Stimulated activated CD4-positive, alpha-beta T cell treated with anti-CD3 and anti-CD28 coated beads, Interleukin-4, amount 100 ng/mL, for 24 hours (primary cell): ENCODE results near the gene TBC1D22A.

Source experiments
- DNase-seq: peaks from one replicate; pipeline ENCODE4 v3.0.0-alpha.2; 2020

TBC1D22A gene

GRCh38 chr22:46754110-46754799 is 8.2 kb upstream of the TBC1D22A start:
- peak; percentile 44 for DNase-seq

GRCh38 chr22:46754826-46755225 is 7.6 kb upstream of the TBC1D22A start:
- DNase-seq: no peak

- DNase-seq: no peak
Observed at GRCh38 chr22:46755525-46755924, 6.9 kb upstream of the TBC1D22A start.

GRCh38 chr22:46756097-46756496 is 6.4 kb upstream of the TBC1D22A start:
- DNase-seq: no peak

- DNase-seq: no peak
Observed at GRCh38 chr22:46757104-46757503, 5.3 kb upstream of the TBC1D22A start.

- DNase-seq: no peak
Observed at GRCh38 chr22:46758121-46758520, 4.3 kb upstream of the TBC1D22A start.

- DNase-seq: peak; percentile 63
Observed at GRCh38 chr22:46758867-46759290, 3.6 kb upstream of the TBC1D22A start.

- no peak for DNase-seq
Observed at GRCh38 chr22:46761017-46761416, 1.4 kb upstream of the TBC1D22A start.

- no peak for DNase-seq
Observed at GRCh38 chr22:46761539-46762237, 762 bp upstream of the TBC1D22A start.

GRCh38 chr22:46763051-46763705 is 728 bp downstream of the TBC1D22A start:
- peak; percentile 29 for DNase-seq

GRCh38 chr22:46764140-46764680 is 1.8 kb downstream of the TBC1D22A start:
- no peak for DNase-seq

- DNase-seq: no peak
Observed at GRCh38 chr22:46764779-46765485, 2.5 kb downstream of the TBC1D22A start.

- no peak for DNase-seq
Observed at GRCh38 chr22:46766611-46767010, 4.2 kb downstream of the TBC1D22A start.

GRCh38 chr22:46767249-46767985 is 5.0 kb downstream of the TBC1D22A start:
- DNase-seq: no peak

GRCh38 chr22:46769191-46769675 is 6.8 kb downstream of the TBC1D22A start:
- no peak for DNase-seq

- DNase-seq: no peak
Observed at GRCh38 chr22:46769706-46770105, 7.3 kb downstream of the TBC1D22A start.

- no peak for DNase-seq
Observed at GRCh38 chr22:46770151-46770641, 7.7 kb downstream of the TBC1D22A start.

GRCh38 chr22:46770726-46771125 is 8.3 kb downstream of the TBC1D22A start:
- no peak for DNase-seq

- no peak for DNase-seq
Observed at GRCh38 chr22:46773076-46773475, 10.6 kb downstream of the TBC1D22A start.

- peak; percentile 29 for DNase-seq
Observed at GRCh38 chr22:46774253-46774979, 12.0 kb downstream of the TBC1D22A start.
